HepG2 (cell line): ENCODE results near the gene EIF4E. TPM values are rescaled to one million over a fixed set of nuclear protein-coding genes. Genes with fewer than 3 reads are reported as not detected.
A peak's percentile ranks its signal among the peaks of the same experiment; 100 is the strongest.

ENCODE experiments used
- ATAC-seq: fragments of 200-7000 bp; cut with Tn5 transposase; 3 replicates; pipeline ENCODE4 v1.9.1; 2020; ENCODE audit warnings: mild to moderate bottlenecking, moderate library complexity
- BruUV-seq: library from RNA; stranded (reverse); fragments of 400-500 nt; replicated peaks from 2 replicates; lab custom pipeline; 2021; lab: Mats Ljungman, UMichigan
- CTCF ChIA-PET: fragments of 300-600 bp; formaldehyde crosslinking; extraction: SDS; loops from one replicate; lab custom pipeline; 2021; ENCODE audit warnings: low total read pairs, inconsistent platforms, low intra/inter-chr PET ratio; lab: Yijun Ruan, JAX
- POLR2A ChIA-PET: fragments of 350-600 bp; sonication (Branson Sonifier 250); formaldehyde crosslinking; loops from one replicate; lab custom pipeline; 2020; ENCODE audit warnings: antibody characterized with exemption, inconsistent platforms; lab: Yijun Ruan, JAX
- DNase-seq: peaks from one replicate; pipeline ENCODE4 v3.0.0-alpha.2; 2015; ENCODE audit warnings: low spot score
- FAIRE-seq: peaks from 3 replicates; lab custom pipeline; 2011; peaks lifted over from hg19 to GRCh38; lab: Jason Lieb, UNC
- H2AFZ ChIP-seq: one replicate; pipeline ENCODE4 v1.6.1; 2011; ENCODE audit warnings: low read length, inconsistent platforms
- H3K27ac ChIP-seq: fragments of 300-600 bp; 3 replicates; pipeline ENCODE4 v1.8.0; 2011; ENCODE audit warnings: mixed run types, mild to moderate bottlenecking, mixed read lengths, low read length, inconsistent platforms; ENCODE audit not compliant: insufficient read depth; ENCODE audit errors: extremely low read length
- H3K27me3 ChIP-seq, 2 experiments: fragments of 200-600 bp in 1 of 2; 2 replicates in 1 of 2; 3 replicates in 1 of 2; pipeline versions ENCODE4 v1.6.0 to v1.8.0; 2011; ENCODE audit warnings: low read length in 2 of 2, mild to moderate bottlenecking in 2 of 2, moderate library complexity in 2 of 2, inconsistent platforms in 1 of 2; ENCODE audit not compliant: insufficient read depth in 2 of 2, control insufficient read depth in 1 of 2
- H3K36me3 ChIP-seq, 2 experiments: fragments of 200-600 bp in 1 of 2; replicated peaks in 1 of 2; 2 replicates in 1 of 2; 3 replicates in 1 of 2; pipeline versions ENCODE4 v1.5.1 to v1.8.0; 2011; ENCODE audit warnings: low read length in 2 of 2, inconsistent platforms in 1 of 2; ENCODE audit not compliant: insufficient read depth in 2 of 2, control insufficient read depth in 1 of 2
- H3K4me1 ChIP-seq: 2 replicates; pipeline ENCODE4 v1.5.1; 2012; ENCODE audit warnings: low read length, inconsistent platforms; ENCODE audit not compliant: insufficient read depth
- H3K4me2 ChIP-seq: 2 replicates; pipeline ENCODE4 v1.6.0; 2011; ENCODE audit warnings: low read depth, low read length, inconsistent platforms
- H3K4me3 ChIP-seq, 3 experiments: fragments of 200-600 bp in 1 of 3; sonication (generic), shearing (Covaris generic) in 1 of 3; replicated peaks in 1 of 3; 2 replicates each; pipeline ENCODE4 v1.5.1; 2011 to 2016; ENCODE audit warnings: low read length in 3 of 3, inconsistent platforms in 2 of 3, low read depth in 2 of 3, mild to moderate bottlenecking in 2 of 3, control low read depth in 1 of 3, mixed read lengths in 1 of 3; ENCODE audit not compliant: insufficient read depth in 1 of 3
- H3K79me2 ChIP-seq: one replicate; pipeline ENCODE4 v1.6.1; 2011; ENCODE audit warnings: low read length, inconsistent platforms; ENCODE audit not compliant: insufficient read depth
- H3K9ac ChIP-seq: 2 replicates; pipeline ENCODE4 v1.6.0; 2011; ENCODE audit warnings: mild to moderate bottlenecking, low read depth, low read length, inconsistent platforms; ENCODE audit not compliant: insufficient read depth
- H3K9me3 ChIP-seq: 2 replicates; pipeline ENCODE4 v1.5.1; 2012; ENCODE audit warnings: mild to moderate bottlenecking, low read length
- H4K20me1 ChIP-seq: 2 replicates; pipeline ENCODE4 v1.6.0; 2011; ENCODE audit warnings: inconsistent platforms, mild to moderate bottlenecking, low read length, moderate library complexity; ENCODE audit not compliant: insufficient read depth
- MAFF ChIP-seq: IDR thresholded peaks from 2 replicates; pipeline ENCODE4 v1.6.1; 2011; ENCODE audit warnings: low read depth, low read length, improper control_type of control experiment
- MAFK ChIP-seq, 2 experiments: IDR thresholded peaks in 1 of 2; conservative IDR thresholded peaks in 1 of 2; 2 replicates each; pipeline ENCODE4 v1.6.1; 2011; ENCODE audit warnings: improper control_type of control experiment in 2 of 2, low read length in 2 of 2
- ZFP1 ChIP-seq: IDR thresholded peaks from 2 replicates; pipeline ENCODE4 v1.6.1; 2016
- WGBS: methylation state at CpG from one replicate; pipeline ENCODE4 v1.1.6; 2017; ENCODE audit warnings: low lambda C conversion rate; 5-methylcytosine and 5-hydroxymethylcytosine counted together
- in situ Hi-C: cut with HindIII; loops from 2 replicates; pipeline ENCODE4 v1.10.0; 2017; ENCODE audit warnings: low pct_unique_long_range_greater_than_20kb; ENCODE audit not compliant: extremely low pct_ligation_motif_present
- intact Hi-C: fragments of 100-400 bp; cut with micrococcal nuclease; formaldehyde crosslinking; loops from one replicate; pipeline ENCODE4 v1.10.0; 2022; ENCODE audit not compliant: unreplicated experiment
- polyA plus RNA-seq, 8 experiments: library from polyadenylated mRNA; depleted of rRNA in 3 of 8; stranded (reverse) in 7 of 8; unstranded in 1 of 8; fragments of >200 nt; fragmentation: Illumina TruSeq in 4 of 8; extraction: Trizol in 4 of 8; gene quantifications; 2 replicates each; pipeline versions ENCODE4 v1.2.1 to v1.2.3, GENCODE V29; 2011 to 2016; ENCODE audit warnings: low read depth in 4 of 8, missing spikeins in 1 of 8, mixed read lengths in 1 of 8; ENCODE audit not compliant: insufficient read depth in 1 of 8
- total RNA-seq, 5 experiments: library from RNA; depleted of rRNA; stranded (reverse); fragments of >200 nt; fragmentation: Illumina TruSeq; extraction: Trizol; gene quantifications; 2 replicates each; pipeline ENCODE4 v1.2.3, GENCODE V29; 2016; ENCODE audit warnings: low read depth in 1 of 5
- TF ChIP-seq, protein P1 (sequence below): IDR thresholded peaks from 2 replicates; pipeline ENCODE4 v1.6.1; 2012; ENCODE audit warnings: low read length, improper control_type of control experiment

EIF4E gene
- total and polyA plus RNA-seq, 2 of the 13 experiments (the other 11 are each of a cell fraction or from before 2014, with no cell fraction given), result 50.8 to 194 TPM

- FAIRE-seq, result no peak
- Histone ChIP-seq H3K4me2 (no peak overlapping the region), H3K9me3 (no peaks in the 10 kb centered on the region), H4K20me1 (no peaks in the 10 kb centered on the region), H3K36me3 (peaks cover 0 to 1% of the 10 kb centered on the region in 2 experiments; a peak in 1 of 5 replicates), H3K4me1 (no peaks in the 10 kb centered on the region), H3K4me3 (no peak overlapping the region), H3K9ac (no peak overlapping the region), H2AFZ (no peak overlapping the region), H3K79me2 (no peaks in the 10 kb centered on the region), H3K27ac (no peak overlapping the region), H3K27me3 (no peaks in the 10 kb centered on the region)
- ChIA-PET CTCF (no interaction called here), POLR2A (no interaction called here)
- in situ Hi-C loops, result no loop called here
- no peak for ATAC-seq
- intact Hi-C loops, result no loop called here
- TF ChIP-seq ZFP1 (CRISPR knock-in tag) (no peak), MAFF (peak; percentile 84), MAFK (conservative IDR thresholded peaks at IDR 0.05 in 1 of 2, IDR thresholded peaks at IDR 0.05 in 1 of 2; ENCODE audit: low read length in 2 of 2) (peak; percentile 84 to 89)
- TF ChIP-seq, protein P1, sequence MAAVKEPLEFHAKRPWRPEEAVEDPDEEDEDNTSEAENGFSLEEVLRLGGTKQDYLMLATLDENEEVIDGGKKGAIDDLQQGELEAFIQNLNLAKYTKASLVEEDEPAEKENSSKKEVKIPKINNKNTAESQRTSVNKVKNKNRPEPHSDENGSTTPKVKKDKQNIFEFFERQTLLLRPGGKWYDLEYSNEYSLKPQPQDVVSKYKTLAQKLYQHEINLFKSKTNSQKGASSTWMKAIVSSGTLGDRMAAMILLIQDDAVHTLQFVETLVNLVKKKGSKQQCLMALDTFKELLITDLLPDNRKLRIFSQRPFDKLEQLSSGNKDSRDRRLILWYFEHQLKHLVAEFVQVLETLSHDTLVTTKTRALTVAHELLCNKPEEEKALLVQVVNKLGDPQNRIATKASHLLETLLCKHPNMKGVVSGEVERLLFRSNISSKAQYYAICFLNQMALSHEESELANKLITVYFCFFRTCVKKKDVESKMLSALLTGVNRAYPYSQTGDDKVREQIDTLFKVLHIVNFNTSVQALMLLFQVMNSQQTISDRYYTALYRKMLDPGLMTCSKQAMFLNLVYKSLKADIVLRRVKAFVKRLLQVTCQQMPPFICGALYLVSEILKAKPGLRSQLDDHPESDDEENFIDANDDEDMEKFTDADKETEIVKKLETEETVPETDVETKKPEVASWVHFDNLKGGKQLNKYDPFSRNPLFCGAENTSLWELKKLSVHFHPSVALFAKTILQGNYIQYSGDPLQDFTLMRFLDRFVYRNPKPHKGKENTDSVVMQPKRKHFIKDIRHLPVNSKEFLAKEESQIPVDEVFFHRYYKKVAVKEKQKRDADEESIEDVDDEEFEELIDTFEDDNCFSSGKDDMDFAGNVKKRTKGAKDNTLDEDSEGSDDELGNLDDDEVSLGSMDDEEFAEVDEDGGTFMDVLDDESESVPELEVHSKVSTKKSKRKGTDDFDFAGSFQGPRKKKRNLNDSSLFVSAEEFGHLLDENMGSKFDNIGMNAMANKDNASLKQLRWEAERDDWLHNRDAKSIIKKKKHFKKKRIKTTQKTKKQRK, result no peak
- DNase-seq, result no peak
- 70% methylated on average over 2 of the region's 2 CpGs for WGBS
- BruUV-seq, result no TSS peak
Measured at GRCh38 chr4:98873059-98873458, 55.9 kb downstream of the EIF4E start.
